ENCODE data around the gene USP47. TPM values are rescaled to one million over a fixed set of nuclear protein-coding genes. Genes with fewer than 3 reads are reported as not detected.

Gene USP47
- total RNA-seq, 4 donors from 2014 or later = 50.3 to 83.0 (median 69.6) TPM

GRCh38 chr11:11956006-11956405 is 114.2 kb downstream of the USP47 start:
- no peak overlapping the region for H3K4me3 ChIP-seq (ENCODE audit: low read depth, poor library complexity, severe bottlenecking)
- no peak for DNase-seq (ENCODE audit: low spot score in 2 of 2)
- intact Hi-C loops (cut with DNase I; ENCODE audit: low total_unique reads) = no loop called here
- TF ChIP-seq CTCF (IDR thresholded peaks at IDR 0.05) = no peak
- TF ChIP-seq POLR2A (IDR thresholded peaks at IDR 0.05) = no peak
- 89 to 90% methylated on average over 5 of the region's 5 CpGs for WGBS, 2 donors

GRCh38 chr11:11958403-11959231 is 116.8 kb downstream of the USP47 start:
- intact Hi-C loops (cut with DNase I; ENCODE audit: low total_unique reads) = no loop called here
- no peak overlapping the region for H3K4me3 ChIP-seq (ENCODE audit: low read depth, poor library complexity, severe bottlenecking)
- TF ChIP-seq POLR2A (IDR thresholded peaks at IDR 0.05) (no peak), CTCF (IDR thresholded peaks at IDR 0.05) (no peak)
- 86% methylated on average over 11 of the region's 11 CpGs for WGBS, 2 donors
- DNase-seq (ENCODE audit: low spot score in 2 of 2) = peak in 1 of 2 donors; percentile 79

GRCh38 chr11:11959601-11960000 is 117.8 kb downstream of the USP47 start:
- intact Hi-C loops (cut with DNase I; ENCODE audit: low total_unique reads) = no loop called here
- H3K4me3 ChIP-seq (ENCODE audit: low read depth, poor library complexity, severe bottlenecking) = no peak overlapping the region
- TF ChIP-seq CTCF (IDR thresholded peaks at IDR 0.05) (no peak), POLR2A (IDR thresholded peaks at IDR 0.05) (no peak)

GRCh38 chr11:11960687-11961086 is 118.9 kb downstream of the USP47 start:
- WGBS, 2 donors = 56 to 59% methylated on average over 1 of the region's 1 CpG
- no peak for TF ChIP-seq POLR2A (IDR thresholded peaks at IDR 0.05)
- no peak for TF ChIP-seq CTCF (IDR thresholded peaks at IDR 0.05)
- H3K4me3 ChIP-seq (ENCODE audit: low read depth, poor library complexity, severe bottlenecking) = no peak overlapping the region
- intact Hi-C loops (cut with DNase I; ENCODE audit: low total_unique reads) = no loop called here
- peak in 1 of 2 donors; percentile 48 for DNase-seq (ENCODE audit: low spot score in 2 of 2)

More at GRCh38 chr11:11959601-11960000, 117.8 kb downstream of the USP47 start:
- peak in 1 of 2 donors; percentile 75 for DNase-seq (ENCODE audit: low spot score in 2 of 2)

- intact Hi-C loops (cut with DNase I; ENCODE audit: low total_unique reads) = no loop called here
- TF ChIP-seq POLR2A (IDR thresholded peaks at IDR 0.05) = no peak
- TF ChIP-seq CTCF (IDR thresholded peaks at IDR 0.05) = no peak
- peak in 1 of 2 donors; percentile 78 for DNase-seq (ENCODE audit: low spot score in 2 of 2)
- no peak overlapping the region for H3K4me3 ChIP-seq (ENCODE audit: low read depth, poor library complexity, severe bottlenecking)
- 62 to 71% methylated on average over 3 of the region's 3 CpGs for WGBS, 2 donors
Measured at GRCh38 chr11:11961399-11962028, 119.7 kb downstream of the USP47 start.

Measured in lower leg skin (tissue), 4 donors.